Fibroblast of lung (primary cell): ENCODE results near the gene FGF4.

ENCODE experiments used
- CTCF ChIP-seq, 2 donors: IDR thresholded peaks in 1 of 2; conservative IDR thresholded peaks in 1 of 2; 1 replicate in 1 of 2; 2 replicates in 1 of 2; pipeline ENCODE4 v1.5.1; 2011 to 2012; ENCODE audit warnings: low read length in 2 of 2, control low read depth in 1 of 2, inconsistent platforms in 1 of 2, low read depth in 1 of 2, mild to moderate bottlenecking in 1 of 2
- EZH2 ChIP-seq: IDR thresholded peaks from 2 replicates; pipeline ENCODE4 v1.5.1; 2012; ENCODE audit warnings: low read length, control low read depth, mild to moderate bottlenecking; ENCODE audit errors: missing control alignments

GRCh38 chr11:69820441-69820840 is 45.3 kb upstream of the FGF4 start:
- TF ChIP-seq CTCF (conservative IDR thresholded peaks at IDR 0.05 in 1 of 2, IDR thresholded peaks at IDR 0.05 in 1 of 2; ENCODE audit: low read depth in 1 of 2, low read length in 2 of 2) = no peak
- no peak for TF ChIP-seq EZH2
